PFSK-1 (cell line): ENCODE data around the gene NFKBIZ.

Experiments
- FOXP2 ChIP-seq: optimal IDR thresholded peaks from 2 replicates; pipeline ENCODE3; 2011; ENCODE audit warnings: borderline replicate concordance, control low read depth, inconsistent platforms; ENCODE audit not compliant: insufficient read depth; ENCODE audit errors: extremely low read length, extremely low read depth
- POLR2AphosphoS5 ChIP-seq: IDR thresholded peaks from 2 replicates; pipeline ENCODE4 v1.6.1; 2012; ENCODE audit warnings: low read depth, mild to moderate bottlenecking, control low read depth, low read length, moderate library complexity
- REST ChIP-seq, 2 experiments: IDR thresholded peaks; 2 replicates each; pipeline versions ENCODE4 v1.6.1 to v1.8.0; 2011 to 2012; ENCODE audit warnings: low read depth in 2 of 2, low read length in 2 of 2, control low read depth in 1 of 2, inconsistent platforms in 1 of 2, mild to moderate bottlenecking in 1 of 2, moderate library complexity in 1 of 2; ENCODE audit not compliant: insufficient read depth in 1 of 2
- SIN3A ChIP-seq: IDR thresholded peaks from 2 replicates; pipeline ENCODE4 v1.6.1; 2012; ENCODE audit warnings: mild to moderate bottlenecking, low read length, moderate library complexity, borderline replicate concordance; ENCODE audit not compliant: insufficient read depth
- TAF1 ChIP-seq: IDR thresholded peaks from 2 replicates; pipeline ENCODE4 v1.6.1; 2012; ENCODE audit warnings: low read length, control low read depth, borderline replicate concordance; ENCODE audit not compliant: insufficient read depth

Gene NFKBIZ

GRCh38 chr3:101851072-101851770 is 1.9 kb downstream of the NFKBIZ start:
- no peak for TF ChIP-seq REST (IDR thresholded peaks at IDR 0.05; ENCODE audit: insufficient read depth in 1 of 2, low read depth in 2 of 2, low read length in 2 of 2)
- TF ChIP-seq FOXP2, result no peak
- TF ChIP-seq SIN3A, result no peak
- no peak for TF ChIP-seq TAF1
- TF ChIP-seq POLR2AphosphoS5, result no peak

GRCh38 chr3:101851850-101852714 is 2.8 kb downstream of the NFKBIZ start:
- TF ChIP-seq REST (IDR thresholded peaks at IDR 0.05; ENCODE audit: insufficient read depth in 1 of 2, low read depth in 2 of 2, low read length in 2 of 2) (no peak), TAF1 (no peak), FOXP2 (no peak), POLR2AphosphoS5 (no peak), SIN3A (no peak)

- TF ChIP-seq SIN3A (no peak), REST (IDR thresholded peaks at IDR 0.05; ENCODE audit: insufficient read depth in 1 of 2, low read depth in 2 of 2, low read length in 2 of 2) (no peak), TAF1 (no peak), FOXP2 (no peak)
These were observed 3.9 kb downstream of the NFKBIZ start for GRCh38 chr3:101852983-101853840.

DNA sequence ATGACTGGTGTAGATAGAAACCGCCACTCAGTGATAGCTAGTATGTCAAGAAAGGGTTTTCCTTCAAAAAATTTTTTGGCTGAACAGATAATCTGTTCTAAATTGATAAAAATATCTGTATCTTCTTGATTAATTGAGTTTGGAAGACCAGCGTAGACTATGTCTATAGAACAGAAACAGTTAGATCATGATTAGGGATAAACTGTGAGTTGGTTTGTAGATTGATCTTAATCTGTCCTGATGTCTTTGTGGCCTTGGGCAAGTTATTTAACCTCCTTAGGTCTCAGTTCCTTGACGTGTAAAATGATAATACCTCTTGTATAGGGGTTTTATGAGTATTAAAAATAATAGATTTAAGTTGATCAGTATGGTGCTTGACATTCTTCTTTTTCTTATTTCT is 4.7 kb downstream of the NFKBIZ start:
- no peak for TF ChIP-seq SIN3A
- TF ChIP-seq FOXP2, result no peak
- TF ChIP-seq POLR2AphosphoS5, result no peak
- no peak for TF ChIP-seq REST (IDR thresholded peaks at IDR 0.05; ENCODE audit: insufficient read depth in 1 of 2, low read depth in 2 of 2, low read length in 2 of 2)
- TF ChIP-seq TAF1, result no peak
